Transverse colon (tissue), 4 donors: ENCODE results near the gene SIMC1. TPM values are rescaled to one million over a fixed set of nuclear protein-coding genes. Genes with fewer than 3 reads are reported as not detected.

Experiments used
- DNase-seq: peaks from one replicate; pipeline ENCODE4 v3.0.0-alpha.2; 2019
- H3K27ac ChIP-seq, 4 donors: fragments of 200-600 bp; sonication (generic); 2 replicates each; pipeline ENCODE4 v1.5.1; 2016 to 2018; ENCODE audit warnings: inconsistent platforms in 4 of 4
- H3K27me3 ChIP-seq: fragments of 200-600 bp; sonication (generic); 2 replicates; pipeline ENCODE4 v1.5.1; 2017; ENCODE audit warnings: inconsistent platforms
- H3K36me3 ChIP-seq, 4 donors: fragments of 200-600 bp; sonication (generic); 2 replicates each; pipeline ENCODE4 v1.5.1; 2017 to 2019; ENCODE audit warnings: inconsistent platforms in 4 of 4
- H3K4me1 ChIP-seq, 4 donors: fragments of 200-600 bp; sonication (generic); 2 replicates each; pipeline ENCODE4 v1.5.1; 2017 to 2020; ENCODE audit warnings: inconsistent platforms in 4 of 4
- H3K4me3 ChIP-seq, 4 donors: fragments of 200-600 bp; sonication (generic); 1 replicate in 1 of 4; 2 replicates in 3 of 4; pipeline versions ENCODE4 v1.5.1 to v1.6.1; 2017 to 2019; ENCODE audit warnings: inconsistent platforms in 4 of 4
- H3K9me3 ChIP-seq, 2 donors: fragments of 200-600 bp; sonication (generic); 2 replicates each; pipeline ENCODE4 v1.5.1; 2017 to 2019; ENCODE audit warnings: inconsistent platforms in 2 of 2
- EP300 ChIP-seq: sonication (generic); formaldehyde crosslinking; IDR thresholded peaks from one replicate; pipeline ENCODE4 v1.6.1; 2017; ENCODE audit warnings: antibody characterized with exemption, low read depth
- POLR2A ChIP-seq: fragments of 450-650 bp; IDR thresholded peaks from one replicate; pipeline ENCODE4 v1.6.1; 2016; ENCODE audit warnings: antibody characterized with exemption, mild to moderate bottlenecking, moderate library complexity
- POLR2AphosphoS5 ChIP-seq, 3 donors: sonication (generic); formaldehyde crosslinking; IDR thresholded peaks; one replicate each; pipeline ENCODE4 v1.6.1; 2016; ENCODE audit warnings: antibody characterized with exemption in 3 of 3
- WGBS, 2 donors: methylation state at CpG; one replicate each; pipeline ENCODE4 v1.1.5; 2018; ENCODE audit warnings: low coverage in 1 of 2; 5-methylcytosine and 5-hydroxymethylcytosine counted together
- in situ Hi-C, 4 donors: fragments of 200-750 bp; cut with MboI; loops; one replicate each; pipeline versions ENCODE4 v1.15.0 to v1.15.1; 2017; ENCODE audit warnings: low sequenced_read_pairs in 3 of 4, low pct_ligation_motif_present in 1 of 4, low pct_unique_long_range_greater_than_20kb in 1 of 4
- intact Hi-C: fragments of 100-400 bp; cut with DNase I; formaldehyde crosslinking; loops from one replicate; pipeline ENCODE4 v1.15.1; 2023; ENCODE audit warnings: low total_unique reads
- total RNA-seq, 4 donors: library from RNA; depleted of rRNA; stranded (reverse); fragments of >200 nt; gene quantifications; one replicate each; pipeline ENCODE4 v1.1.0, GENCODE V29; 2016
- TF ChIP-seq, protein P1 (sequence below), 5 experiments: fragments of 200-600 bp in 3 of 5; fragments of 450-650 bp in 2 of 5; sonication (generic) in 3 of 5; IDR thresholded peaks; 1 replicate in 2 of 5; 2 replicates in 3 of 5; pipeline ENCODE4 v1.5.1; 2016 to 2017; ENCODE audit warnings: antibody characterized with exemption in 5 of 5, inconsistent platforms in 3 of 5, mild to moderate bottlenecking in 2 of 5, moderate library complexity in 1 of 5

SIMC1 gene
- total RNA-seq, 4 donors from 2014 or later: 15.0 to 21.2 (median 17.7) TPM

DNA sequence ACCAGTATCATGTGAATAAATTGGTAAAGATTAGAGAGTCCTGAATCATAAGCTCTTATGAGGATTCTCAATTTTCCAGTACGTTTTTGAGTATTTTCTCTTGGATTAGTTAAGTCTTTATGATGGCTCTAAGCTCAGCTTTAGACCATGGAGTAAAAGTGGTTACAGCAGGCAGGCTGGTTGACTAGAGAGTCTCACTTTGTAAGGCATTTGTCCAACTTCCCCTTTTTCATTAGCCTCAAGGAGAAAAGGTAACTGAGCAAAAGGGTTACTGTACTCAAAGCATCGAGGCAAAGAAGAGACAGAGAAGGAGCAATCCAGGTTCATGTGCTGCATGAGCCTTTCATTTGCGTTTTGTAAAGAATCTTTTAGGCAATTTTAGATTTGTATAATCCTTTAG, 141.7 kb downstream of the SIMC1 start:
- in situ Hi-C loops: no loop called here
- Histone ChIP-seq H3K36me3 (peaks cover 0 to 15% (median 8%) of the 10 kb centered on the region in 4 donors), H3K4me1 (no peaks in the 10 kb centered on the region), H3K4me3 (no peak overlapping the region), H3K27me3 (no peaks in the 10 kb centered on the region), H3K9me3 (no peaks in the 10 kb centered on the region), H3K27ac (no peak overlapping the region)
- TF ChIP-seq, protein P1, sequence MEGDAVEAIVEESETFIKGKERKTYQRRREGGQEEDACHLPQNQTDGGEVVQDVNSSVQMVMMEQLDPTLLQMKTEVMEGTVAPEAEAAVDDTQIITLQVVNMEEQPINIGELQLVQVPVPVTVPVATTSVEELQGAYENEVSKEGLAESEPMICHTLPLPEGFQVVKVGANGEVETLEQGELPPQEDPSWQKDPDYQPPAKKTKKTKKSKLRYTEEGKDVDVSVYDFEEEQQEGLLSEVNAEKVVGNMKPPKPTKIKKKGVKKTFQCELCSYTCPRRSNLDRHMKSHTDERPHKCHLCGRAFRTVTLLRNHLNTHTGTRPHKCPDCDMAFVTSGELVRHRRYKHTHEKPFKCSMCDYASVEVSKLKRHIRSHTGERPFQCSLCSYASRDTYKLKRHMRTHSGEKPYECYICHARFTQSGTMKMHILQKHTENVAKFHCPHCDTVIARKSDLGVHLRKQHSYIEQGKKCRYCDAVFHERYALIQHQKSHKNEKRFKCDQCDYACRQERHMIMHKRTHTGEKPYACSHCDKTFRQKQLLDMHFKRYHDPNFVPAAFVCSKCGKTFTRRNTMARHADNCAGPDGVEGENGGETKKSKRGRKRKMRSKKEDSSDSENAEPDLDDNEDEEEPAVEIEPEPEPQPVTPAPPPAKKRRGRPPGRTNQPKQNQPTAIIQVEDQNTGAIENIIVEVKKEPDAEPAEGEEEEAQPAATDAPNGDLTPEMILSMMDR (IDR thresholded peaks at IDR 0.05): no peak
- TF ChIP-seq POLR2A (no peak), EP300 (no peak), POLR2AphosphoS5 (IDR thresholded peaks at IDR 0.05) (no peak)
- no peak for DNase-seq
- intact Hi-C loops: no loop called here
- WGBS, 2 donors: 74 to 81% methylated on average over 3 of the region's 3 CpGs

DNA sequence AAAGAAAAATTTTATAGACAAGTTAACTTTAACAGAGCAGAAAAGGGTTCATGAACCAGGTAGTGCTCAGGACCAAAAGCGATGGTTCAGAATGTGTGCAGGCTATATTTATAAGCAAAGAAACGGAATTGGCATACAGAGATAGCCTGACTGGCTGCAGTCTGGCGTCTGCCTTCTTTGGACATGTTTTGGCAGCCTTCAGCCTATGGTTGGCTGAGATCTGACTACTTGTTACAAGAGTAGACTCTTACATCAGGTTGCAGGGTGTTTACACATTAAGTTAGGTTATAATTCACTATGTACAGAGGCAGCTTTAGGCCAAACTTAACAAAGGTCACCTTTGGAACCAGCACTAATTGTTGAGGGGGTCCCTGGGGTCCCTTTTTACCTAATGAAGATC, 143.2 kb downstream of the SIMC1 start:
- no peak for DNase-seq
- no peak overlapping the region for H3K4me3 ChIP-seq
- intact Hi-C loops: no loop called here
- peak overlapping the region in 3 of 4 donors; percentile 13 to 62 (median 43) for H3K27ac ChIP-seq
- in situ Hi-C loops: no loop called here
- no peaks in the 10 kb centered on the region for H3K27me3 ChIP-seq
- peaks cover 0 to 2% (median 0%) of the 10 kb centered on the region in 4 donors for H3K4me1 ChIP-seq
- WGBS, 2 donors: 58 to 77% methylated on average over 3 of the region's 3 CpGs
- TF ChIP-seq EP300: no peak
- no peak for TF ChIP-seq POLR2AphosphoS5 (IDR thresholded peaks at IDR 0.05)
- TF ChIP-seq, protein P1 (IDR thresholded peaks at IDR 0.05): no peak
- no peak for TF ChIP-seq POLR2A
- peaks cover 0 to 21% (median 8%) of the 10 kb centered on the region in 4 donors for H3K36me3 ChIP-seq
- no peaks in the 10 kb centered on the region for H3K9me3 ChIP-seq

DNA sequence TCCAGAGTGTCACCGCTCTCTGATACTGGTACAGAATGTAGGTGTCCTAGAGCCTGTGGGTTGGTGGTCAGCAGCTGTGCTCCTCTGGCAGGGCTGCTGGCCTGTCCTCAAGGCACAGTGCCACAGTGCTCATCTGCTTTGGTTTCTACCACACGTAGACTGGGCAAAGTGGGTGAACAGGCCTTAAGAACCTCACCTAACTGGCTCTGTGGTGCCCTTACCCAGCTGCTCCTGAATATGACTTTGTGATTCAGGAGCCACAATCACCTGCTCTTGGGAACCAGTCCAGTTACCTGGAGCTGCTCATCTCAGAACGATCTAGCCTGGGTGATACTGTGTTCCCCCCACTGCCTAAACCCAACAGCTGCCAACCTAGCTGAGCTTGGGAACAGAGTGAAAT, 143.8 kb downstream of the SIMC1 start:
- intact Hi-C loops: no loop called here
- Histone ChIP-seq H3K27me3 (no peaks in the 10 kb centered on the region), H3K36me3 (peaks cover 0 to 21% (median 8%) of the 10 kb centered on the region in 4 donors), H3K4me1 (peaks cover 0 to 7% (median 3%) of the 10 kb centered on the region in 4 donors), H3K9me3 (no peaks in the 10 kb centered on the region), H3K4me3 (no peak overlapping the region), H3K27ac (peak overlapping the region in 3 of 4 donors; percentile 13 to 62 (median 40))
- WGBS, 2 donors: 92% methylated on average over 3 of the region's 3 CpGs; no CpG with 5 or more reads in 1 of the 2 donors
- TF ChIP-seq EP300 (no peak), POLR2AphosphoS5 (IDR thresholded peaks at IDR 0.05) (no peak), POLR2A (no peak)
- TF ChIP-seq, protein P1 (IDR thresholded peaks at IDR 0.05): no peak
- DNase-seq: no peak
- in situ Hi-C loops: no loop called here

DNA sequence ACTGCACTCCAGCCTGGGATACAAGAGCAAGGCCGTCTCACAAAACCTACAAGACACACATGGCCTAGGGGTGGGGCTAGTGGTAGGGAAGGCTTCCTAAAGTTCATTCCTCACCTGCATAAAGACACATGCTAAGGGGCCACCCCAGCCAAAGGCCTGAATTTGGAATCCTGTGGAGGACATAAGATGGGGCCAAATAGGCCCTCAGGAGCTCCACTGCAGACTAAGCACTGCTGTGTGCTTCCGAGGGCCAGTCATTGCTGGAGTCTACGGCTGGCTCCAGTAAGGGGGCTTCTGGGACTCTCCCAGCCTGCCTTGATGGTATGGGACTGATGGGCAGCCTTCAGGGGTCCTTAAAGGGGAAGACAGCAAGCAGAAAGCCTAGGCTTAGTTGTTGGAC, 144.5 kb downstream of the SIMC1 start:
- in situ Hi-C loops: no loop called here
- WGBS, 2 donors: 95% methylated on average over 3 of the region's 3 CpGs; no CpG with 5 or more reads in 1 of the 2 donors
- H3K4me3 ChIP-seq: no peak overlapping the region
- H3K27ac ChIP-seq: no peak overlapping the region
- DNase-seq: no peak
- H3K36me3 ChIP-seq: peaks cover 0 to 21% (median 8%) of the 10 kb centered on the region in 4 donors
- no peak for TF ChIP-seq POLR2AphosphoS5 (IDR thresholded peaks at IDR 0.05)
- TF ChIP-seq, protein P1 (IDR thresholded peaks at IDR 0.05): no peak
- no peak for TF ChIP-seq EP300
- no peak for TF ChIP-seq POLR2A
- H3K4me1 ChIP-seq: peaks cover 0 to 15% (median 10%) of the 10 kb centered on the region in 4 donors
- no peaks in the 10 kb centered on the region for H3K27me3 ChIP-seq
- no peaks in the 10 kb centered on the region for H3K9me3 ChIP-seq
- intact Hi-C loops: no loop called here
